Stimulated activated CD8-positive, alpha-beta memory T cell treated with anti-CD3 and anti-CD28 coated beads, Interleukin-7, amount 100 ng/mL, for 1 hour (primary cell): ENCODE measurements around the gene PPP1CA.
"Not testable (repeated sequence)": the region's sequence is repeated elsewhere in the genome, so short reads cannot be mapped to it uniquely, and the experiment has no call there.

ENCODE experiments used
- DNase-seq, 2 donors: peaks; one replicate each; pipeline ENCODE4 v3.0.0-alpha.2; 2020; ENCODE audit warnings: low read depth in 2 of 2

PPP1CA gene

DNA sequence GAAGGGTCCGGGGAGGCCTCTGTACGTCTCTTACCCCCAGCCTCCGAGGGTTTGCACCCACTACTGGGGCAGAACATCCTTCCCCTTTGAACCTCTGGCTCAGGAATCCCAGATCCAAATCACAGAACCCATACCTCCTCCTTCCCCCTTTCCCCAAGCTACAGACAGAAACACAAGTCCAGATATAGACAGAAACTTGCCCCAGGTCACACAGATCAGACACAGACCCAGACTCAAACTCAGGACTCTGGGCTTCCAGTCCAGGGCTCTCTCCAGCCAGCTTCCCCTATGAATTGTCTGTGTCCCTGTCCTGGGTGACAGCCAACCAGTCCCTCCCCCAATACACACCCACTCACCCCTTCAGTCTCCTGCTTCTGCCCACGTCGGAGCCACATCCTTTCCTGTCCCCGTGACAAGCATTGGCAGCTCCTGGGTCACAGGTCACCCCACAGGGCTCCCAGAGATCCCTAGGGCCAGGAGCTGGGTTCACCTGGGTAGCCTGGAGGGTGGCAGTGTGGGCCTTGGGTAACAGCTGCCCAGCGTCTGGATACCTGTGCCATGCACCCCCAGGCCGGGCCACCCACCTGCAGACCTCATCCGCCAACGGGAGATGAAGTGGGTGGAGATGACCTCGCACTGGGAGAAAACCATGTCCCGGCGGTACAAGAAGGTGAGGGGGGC, 3.0 kb upstream of the PPP1CA start:
- no peak for DNase-seq

DNA sequence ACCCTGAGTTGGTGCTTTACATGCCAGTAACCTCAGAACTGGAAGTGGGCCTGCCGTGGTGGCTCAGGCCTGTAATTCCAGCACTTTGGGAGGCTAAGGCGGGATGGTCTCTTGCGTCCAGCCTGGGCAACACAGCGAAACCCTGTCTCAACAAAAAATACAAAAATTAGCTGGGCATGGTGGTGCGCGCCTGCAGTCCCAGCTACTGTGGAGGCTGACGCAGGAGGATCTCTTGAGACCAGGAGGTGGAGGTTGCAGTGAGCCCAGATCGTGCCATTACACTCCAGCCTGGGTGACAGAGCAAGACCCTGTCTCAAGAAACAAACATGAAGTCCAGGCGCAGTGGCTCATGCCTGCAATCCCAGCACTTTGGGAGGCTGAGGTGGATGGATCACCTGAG, 1.4 kb upstream of the PPP1CA start:
- DNase-seq = not testable (repeated sequence)

DNA sequence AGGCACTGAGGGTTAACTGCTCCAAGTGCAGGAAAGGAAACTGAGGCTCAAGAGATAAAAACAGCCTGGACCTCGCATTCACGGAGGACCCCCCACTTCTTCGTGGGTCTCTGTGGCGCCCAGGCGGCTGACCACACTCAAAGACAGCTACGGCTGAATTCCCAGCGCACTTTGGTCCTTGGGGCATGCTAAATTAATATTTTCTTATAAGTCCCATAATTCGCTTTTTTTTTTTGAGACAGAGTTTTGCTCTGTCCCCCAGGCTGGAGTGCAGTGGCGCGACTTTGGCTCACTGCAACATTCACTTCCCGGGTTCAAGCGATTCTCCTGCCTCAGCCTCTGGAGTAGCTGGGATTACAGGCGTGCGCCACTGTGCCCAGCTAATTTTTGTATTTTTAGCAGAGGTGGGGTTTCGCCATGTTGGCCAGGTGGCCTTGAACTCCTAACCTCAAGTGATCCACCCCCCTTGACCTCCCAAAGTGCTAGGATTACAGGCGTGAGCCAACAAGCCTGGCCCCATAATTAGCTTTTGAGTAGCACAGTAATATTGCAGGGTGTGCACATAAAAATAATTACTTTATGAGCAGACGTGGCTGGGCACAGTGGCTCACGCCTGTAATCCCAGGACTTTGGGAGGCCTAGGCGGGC, 658 bp upstream of the PPP1CA start:
- not testable (repeated sequence) for DNase-seq

DNA sequence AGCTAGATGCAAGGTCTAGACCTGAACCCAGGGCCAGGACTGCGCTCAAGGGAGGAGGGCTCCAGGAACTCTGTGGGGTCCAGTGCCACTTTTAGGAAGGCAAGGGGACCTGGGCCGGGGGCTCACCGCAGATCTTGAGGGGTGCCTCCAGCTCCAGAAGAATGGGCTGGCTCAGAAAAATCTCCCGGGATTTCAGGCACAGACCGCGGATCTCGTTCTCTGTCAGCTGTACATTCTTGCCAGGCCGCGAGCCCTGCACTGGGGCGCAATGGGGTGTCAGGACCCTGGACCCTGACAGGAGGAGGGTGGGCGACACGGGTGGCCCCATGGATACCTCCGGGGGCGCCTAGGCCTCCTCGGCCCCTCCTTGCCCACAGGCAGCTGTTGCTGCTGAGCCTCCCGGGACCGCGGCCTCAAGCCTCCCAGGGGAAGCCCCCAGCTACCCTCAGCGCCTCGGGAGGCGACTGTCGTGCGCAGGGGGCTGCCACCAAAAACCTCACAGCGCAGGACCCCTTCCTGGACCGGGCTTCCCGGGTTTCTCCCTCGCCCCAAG, 640 bp downstream of the PPP1CA start:
- DNase-seq = no peak

DNA sequence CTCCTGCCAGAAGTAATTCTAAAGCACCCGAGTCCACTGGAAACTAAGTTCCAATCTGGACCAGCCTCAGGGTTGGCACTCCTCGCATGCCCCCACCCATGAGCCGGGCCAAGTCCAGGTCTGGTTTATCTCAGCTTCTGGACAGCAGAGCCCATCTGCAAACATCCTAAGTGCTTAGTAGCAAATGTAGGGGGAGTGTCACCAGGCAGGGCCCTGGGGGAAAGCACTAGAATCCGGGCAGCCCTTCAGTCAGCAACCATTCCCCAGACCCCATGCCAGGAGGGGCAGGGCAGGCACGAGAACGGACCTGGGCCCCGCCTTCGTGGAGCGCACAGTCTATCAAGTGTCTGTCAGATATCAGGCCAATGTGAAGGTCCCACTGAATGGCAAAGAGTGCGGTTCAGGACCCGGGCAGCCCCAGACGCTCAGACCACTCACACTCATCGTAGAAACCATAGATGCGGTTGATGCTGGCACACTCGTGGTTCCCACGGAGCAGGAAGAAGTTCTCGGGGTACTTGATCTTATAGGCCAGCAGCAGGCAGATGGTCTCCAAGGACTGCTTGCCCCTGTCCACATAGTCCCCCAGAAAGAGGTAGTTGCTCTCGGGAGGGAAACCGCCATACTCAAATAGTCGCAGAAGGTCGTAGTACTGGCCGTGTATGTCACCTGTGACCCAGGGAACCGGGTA, 1.3 kb downstream of the PPP1CA start:
- DNase-seq = no peak

DNA sequence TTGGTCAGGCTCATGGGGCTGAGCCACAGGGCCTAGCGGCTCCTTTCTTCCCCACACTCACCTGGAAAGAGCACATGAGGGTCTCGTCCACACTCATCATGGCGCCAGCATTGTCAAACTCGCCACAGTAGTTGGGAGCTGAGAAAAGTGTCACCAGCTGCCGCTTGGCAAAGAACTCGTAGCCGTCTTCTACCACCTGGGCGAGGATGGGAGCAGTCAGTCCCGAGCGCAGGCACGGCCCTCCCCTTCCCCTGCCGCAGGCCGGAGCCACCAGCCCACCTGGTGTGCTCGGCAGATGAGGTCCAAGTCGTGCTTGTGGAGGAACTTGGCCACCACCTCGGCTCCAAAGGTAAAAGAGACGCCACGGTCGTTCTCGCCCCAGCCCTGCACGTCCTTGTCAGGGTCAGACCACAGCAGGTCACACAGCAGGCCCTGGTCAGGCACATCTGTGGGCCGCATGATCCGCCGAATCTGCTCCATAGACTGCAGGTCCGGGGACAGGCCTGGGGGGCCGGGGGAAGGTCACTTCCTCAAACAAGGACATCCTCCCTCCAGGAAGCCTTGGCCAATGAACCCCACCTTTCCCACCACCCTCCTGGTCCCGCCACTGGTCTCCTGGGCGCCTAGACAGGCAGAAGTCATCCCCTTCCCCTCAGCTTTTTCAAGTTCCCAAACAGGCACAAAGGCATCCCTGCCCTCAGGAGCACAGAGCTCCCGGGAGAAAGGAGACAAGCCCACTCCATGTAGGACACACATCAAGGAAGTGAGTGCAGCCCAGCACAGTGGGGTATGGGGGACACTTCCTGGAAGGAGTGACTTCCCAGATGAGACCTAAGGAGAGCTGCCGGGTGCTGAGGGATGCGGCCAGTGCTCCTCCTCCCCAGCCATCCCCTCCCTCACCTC, 2.7 kb downstream of the PPP1CA start:
- DNase-seq = no peak

DNA sequence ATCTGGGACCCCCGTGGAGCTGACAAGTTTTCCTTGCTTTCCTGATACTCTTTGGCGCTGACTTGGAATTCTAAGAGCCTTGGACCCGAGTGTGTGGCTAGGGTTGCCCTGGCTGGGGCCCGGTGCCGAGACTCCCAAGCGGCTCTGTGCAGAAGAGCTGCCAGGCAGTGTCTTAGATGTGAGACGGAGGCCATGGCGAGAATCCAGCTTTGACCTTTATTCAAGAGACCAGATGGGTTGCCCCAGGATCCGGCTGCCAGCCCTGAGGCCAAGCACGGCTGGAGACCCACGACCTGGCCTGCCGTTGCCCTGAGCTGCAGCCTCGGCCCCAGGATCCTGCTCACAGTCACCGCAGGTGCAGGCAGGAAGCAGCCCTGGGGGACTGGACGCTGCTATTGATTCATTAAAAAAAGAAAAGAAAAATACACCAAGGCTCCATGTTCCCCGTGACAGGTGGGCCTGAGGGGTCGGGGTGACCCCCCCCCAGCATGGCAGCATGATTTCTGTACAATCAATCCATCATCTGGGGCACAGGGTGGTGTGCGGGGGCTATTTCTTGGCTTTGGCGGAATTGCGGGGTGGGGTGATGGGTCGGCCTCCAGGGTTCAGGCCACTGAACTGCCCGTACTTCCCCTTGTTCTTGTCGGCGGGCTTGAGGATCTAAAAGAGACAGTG, 3.5 kb downstream of the PPP1CA start:
- DNase-seq = no peak

DNA sequence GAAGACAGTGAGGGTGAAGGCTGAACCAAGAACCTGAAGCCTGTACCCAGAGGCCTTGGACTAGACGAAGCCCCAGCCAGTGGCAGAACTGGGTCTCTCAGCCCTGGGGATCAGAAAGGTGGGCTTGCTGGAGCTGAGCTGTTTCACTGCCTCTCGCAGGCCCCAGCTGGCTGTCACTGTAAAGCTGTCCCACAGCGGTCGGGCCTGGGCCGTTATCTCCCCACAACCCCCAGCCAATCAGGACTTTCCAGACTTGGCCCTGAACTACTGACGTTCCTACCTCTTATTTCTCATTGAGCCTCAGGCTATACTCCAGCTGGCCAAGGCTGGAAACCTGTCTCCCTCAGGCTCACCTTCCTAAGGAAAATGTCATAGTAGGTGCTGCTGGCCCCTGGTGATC, 4.1 kb downstream of the PPP1CA start:
- no peak for DNase-seq

DNA sequence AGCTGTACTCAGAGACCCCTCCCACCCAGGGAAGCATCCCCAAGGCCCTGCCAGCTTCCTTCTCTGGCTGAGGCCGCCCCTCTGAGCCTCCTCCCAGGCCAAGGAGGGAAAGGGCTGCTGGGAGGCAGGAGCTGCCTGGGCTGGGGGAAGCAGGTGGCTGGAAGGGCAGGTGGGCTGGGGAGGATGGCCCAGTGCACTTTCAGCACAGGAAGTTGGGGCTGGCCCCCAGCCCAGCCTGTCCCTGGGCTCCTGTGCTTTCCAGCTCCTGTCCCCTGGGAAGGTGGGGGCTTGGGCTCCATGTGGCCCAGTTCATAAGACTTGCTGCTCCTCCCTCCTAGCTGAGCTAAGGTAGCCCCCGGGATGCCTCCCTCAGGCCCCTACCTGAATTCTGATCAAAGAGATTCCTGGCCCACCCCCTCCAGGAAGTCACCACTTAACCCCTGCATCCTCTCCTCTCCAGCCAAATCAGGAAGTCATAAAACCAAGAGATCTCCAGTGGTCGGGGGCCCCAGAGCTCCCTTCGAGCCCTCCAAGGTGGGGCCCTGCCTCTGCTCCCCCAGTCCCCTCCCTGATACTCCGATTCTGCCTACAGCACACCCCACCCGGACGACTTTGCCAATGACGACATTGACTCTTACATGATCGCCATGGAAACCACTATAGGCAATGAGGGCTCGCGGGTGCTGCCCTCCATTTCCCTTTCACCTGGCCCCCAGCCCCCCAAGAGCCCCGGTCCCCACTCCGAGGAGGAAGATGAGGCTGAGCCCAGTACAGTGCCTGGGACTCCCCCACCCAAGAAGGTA, 4.9 kb downstream of the PPP1CA start:
- no peak for DNase-seq

DNA sequence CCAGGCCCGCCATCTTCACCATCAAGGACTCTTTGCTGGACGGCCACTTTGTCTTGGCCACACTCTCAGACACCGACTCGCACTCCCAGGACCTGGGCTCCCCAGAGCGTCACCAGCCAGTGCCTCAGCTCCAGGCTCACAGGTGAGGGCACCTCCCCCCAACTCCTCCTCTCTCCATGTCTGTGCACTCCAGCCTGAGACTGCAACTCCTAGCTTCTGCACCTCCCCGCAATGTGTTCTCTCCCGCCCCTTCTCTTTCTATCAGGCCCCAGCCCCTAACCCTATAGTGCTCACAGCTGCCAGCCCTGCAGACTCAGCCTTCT, 5.4 kb downstream of the PPP1CA start:
- no peak for DNase-seq

DNA sequence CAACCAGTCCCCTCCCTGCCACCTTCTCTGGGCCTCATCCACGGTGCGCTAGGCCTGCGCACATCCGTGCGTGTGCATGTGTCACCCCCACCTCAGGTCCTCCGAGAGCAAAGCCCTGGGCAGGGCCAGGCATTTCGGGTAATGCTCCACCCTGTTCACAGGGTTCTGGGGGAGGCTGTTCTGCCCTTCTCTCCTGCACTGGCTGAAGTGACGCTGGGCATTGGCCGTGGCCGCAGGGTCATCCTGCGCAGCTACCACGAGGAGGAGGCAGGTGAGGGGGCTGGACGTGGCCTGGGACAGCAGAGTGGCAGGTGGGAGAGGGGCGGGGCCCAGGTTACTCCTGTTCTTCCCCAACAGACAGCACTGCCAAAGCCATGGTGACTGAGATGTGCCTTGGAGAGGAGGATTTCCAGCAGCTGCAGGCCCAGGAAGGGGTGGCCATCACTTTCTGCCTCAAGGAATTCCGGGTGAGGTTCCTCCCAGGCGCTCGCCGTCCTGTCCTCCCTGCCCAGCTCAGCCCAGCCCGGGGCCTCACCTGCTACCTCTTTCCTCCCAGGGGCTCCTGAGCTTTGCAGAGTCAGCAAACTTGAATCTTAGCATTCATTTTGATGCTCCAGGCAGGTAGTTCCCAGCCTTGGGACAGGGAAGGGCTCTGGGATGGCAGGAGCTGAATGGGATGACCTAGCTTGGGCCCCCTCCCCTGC, 6.0 kb downstream of the PPP1CA start:
- no peak for DNase-seq

DNA sequence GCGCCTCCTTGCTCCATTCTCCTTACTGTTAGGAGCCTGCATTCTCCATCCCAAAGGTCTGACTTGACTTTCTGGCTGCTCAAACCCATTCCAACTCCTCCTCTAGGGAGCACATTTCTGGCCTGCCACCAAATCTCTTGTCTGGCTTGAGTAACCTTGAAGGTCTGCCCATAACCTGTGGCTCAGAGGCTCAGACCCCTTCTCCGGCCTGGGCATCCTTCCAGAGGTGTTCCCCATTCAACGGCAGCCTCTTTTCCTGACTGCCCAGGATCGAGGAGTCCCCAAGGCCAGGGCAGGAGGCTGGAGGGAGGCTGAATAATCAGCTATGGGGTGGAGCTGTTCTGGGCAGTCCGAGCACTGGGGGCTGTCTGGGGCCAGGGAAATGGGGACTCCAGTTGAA, 7.7 kb downstream of the PPP1CA start:
- no peak for DNase-seq

DNA sequence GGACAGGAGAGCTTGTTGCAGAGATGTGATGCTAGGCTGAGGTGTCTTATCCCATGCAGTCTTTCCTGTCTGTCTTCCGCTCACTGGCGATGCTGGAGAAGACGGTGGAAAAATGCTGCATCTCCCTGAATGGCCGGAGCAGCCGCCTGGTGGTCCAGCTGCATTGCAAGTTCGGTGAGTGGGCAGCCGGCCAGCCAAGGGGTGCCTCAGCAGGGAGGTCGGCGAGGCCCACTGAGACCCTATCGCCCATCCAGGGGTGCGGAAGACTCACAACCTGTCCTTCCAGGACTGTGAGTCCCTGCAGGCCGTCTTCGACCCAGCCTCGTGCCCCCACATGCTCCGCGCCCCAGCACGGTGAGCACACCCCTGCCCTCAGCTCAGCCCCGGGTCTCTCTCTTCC, 8.2 kb downstream of the PPP1CA start:
- DNase-seq = no peak

DNA sequence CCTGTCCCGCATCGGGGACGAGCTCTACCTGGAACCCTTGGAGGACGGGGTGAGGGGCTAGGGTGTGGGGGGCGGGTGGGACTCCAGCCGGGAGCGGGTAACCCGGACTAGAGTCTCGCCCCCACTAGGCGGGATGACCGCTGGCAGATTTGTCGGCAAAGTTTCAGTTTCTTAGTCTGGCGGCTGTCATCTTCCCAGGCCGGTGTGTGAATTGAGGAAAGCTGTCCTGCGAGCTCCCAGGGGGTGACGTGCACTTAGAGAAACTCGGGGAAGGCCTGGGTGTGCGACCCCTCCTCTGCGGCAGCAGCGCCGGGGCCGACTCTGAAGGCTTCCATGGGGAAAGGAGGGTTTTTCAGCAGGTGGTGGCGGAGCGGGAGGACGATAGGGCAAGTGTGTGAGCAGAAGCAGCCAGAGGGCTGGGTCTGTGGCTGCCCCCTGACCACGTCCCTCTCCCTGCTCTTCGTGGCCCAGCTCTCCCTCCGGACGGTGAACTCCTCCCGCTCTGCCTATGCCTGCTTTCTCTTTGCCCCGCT, 9.4 kb downstream of the PPP1CA start:
- no peak for DNase-seq

DNA sequence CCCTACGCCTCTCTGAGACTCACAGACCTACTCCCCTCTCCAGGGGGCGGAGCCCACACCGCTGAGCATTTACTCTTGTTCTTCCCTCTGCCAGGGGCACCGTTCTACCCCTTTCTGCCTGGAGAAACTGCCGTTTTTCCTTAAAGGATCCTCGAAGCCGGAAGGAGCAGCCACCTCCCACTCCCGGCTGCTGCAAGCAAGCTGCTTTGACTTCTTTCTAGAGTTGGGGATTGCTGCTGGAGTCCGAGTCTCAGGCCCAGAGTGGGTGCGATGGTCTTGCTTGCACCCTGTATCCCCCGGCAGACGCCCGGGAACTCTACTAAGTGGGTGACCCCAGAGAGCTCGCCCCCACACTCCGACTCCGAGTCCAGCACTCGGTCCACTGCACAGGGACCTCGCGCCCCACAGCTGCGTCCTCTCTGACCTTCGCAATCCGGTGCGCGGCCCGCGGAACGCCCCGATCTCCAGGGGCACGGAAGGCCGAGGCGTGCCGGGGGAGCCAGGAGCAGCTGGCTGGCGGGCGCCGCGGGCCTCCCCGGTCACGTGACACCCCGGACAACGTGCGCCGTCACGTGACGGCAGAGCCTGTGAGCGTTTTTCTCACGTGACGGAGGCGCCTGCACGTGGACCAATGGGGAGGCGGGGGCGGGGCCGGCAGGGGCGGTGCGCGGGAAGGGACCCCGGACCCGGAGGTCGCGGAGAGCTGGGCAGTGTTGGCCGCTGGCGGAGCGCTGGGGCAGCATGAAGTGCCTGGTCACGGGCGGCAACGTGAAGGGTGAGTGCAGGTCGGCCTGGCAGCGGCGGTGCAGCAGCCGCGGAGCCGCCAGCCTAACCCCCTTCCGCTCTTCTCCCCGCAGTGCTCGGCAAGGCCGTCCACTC, 10.1 kb downstream of the PPP1CA start, which contains the start of gene RAD9A:
RAD9A (plus strand) TSS at position 683 of the 879 bp plus-strand sequence; CDS start at position 742, 59 bp downstream.
- DNase-seq = peak; percentile 82 to 89

DNA sequence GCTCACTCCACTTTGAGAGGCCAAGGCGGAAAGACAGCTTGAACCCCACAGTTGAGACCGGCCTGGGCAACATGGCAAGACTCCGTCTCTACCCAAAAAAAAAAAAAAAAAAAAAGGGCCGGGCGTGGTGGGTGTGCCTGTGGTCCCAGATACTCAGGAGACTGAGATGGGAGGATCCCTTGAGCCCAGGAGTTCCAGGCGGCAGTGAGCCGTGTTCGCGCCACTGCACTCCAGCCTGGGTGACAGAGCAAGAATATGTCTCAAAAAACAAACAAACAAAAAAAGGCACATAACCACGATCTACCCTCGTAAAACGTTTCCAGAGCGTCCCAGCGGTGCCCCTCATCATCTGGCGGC, 10.7 kb downstream of the PPP1CA start:
- no peak for DNase-seq

DNA sequence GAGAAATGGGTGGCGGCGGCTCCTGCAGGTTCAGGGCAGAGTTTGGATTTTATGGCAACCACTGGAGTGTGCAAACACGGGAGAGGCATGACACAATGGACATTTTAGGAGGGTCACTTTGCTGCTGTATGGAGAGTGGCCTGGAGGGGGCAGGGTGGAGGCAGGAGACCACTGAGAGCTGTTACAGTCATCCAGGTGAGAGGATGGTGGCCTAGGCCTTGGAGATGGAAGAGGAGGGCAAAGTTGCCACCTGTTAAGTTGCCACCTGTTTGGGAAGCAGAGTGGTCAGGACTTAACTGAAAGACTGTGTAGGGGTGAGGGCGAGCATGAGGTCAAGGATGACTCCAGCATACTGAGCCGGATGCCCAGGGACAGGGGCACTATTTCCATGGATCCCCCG, 12.2 kb downstream of the PPP1CA start:
- no peak for DNase-seq

DNA sequence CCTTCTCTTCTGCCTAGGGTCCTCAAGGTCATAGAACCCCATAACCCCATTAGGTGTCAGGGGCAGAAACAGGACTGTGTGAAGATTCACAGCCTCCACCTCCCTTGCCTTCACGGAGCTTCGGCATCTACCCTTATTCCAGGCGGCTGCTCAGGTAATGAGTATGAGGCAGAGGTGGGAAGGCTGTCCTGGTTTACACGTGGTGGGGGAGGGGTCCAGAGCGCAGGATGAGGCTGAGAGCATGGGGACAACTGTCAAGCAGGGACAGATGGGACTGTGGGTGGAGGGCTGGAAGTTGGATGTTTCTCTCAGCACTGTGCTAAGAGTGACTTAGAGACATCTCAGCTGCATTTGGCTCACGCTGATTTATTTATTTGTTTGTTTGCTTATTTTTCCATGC, 14.1 kb downstream of the PPP1CA start:
- DNase-seq = no peak

DNA sequence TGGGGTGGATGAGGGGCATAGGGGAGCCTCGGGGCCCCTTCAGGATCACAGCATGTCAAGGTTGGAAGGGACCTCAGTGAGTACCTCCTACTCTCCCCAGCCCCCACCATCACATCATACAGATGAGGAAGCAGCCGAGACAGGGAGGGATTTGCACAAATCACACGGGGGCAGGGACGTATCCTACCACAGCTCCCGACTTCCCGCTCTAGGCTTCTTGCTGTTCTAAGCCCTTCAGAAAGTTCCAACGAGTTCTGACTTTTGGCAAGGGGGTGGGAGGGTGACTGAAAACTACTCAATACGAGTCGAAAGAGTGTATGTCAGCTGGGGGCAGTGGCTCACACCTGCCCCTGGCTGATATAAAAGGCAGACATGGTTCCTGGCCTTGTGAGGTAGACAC, 14.6 kb downstream of the PPP1CA start:
- DNase-seq = no peak
